KBM-7 (cell line): ENCODE data around the gene LRRC34.
A peak's percentile ranks its signal among the peaks of the same experiment; 100 is the strongest.

Experiments used
- DNase-seq: peaks from one replicate; pipeline ENCODE4 v3.0.0-alpha.2; 2015
- in situ Hi-C: fragments of 300-500 bp; cut with MboI; formaldehyde crosslinking; loops from 2 replicates; pipeline ENCODE4 v1.14.3; 2020; ENCODE audit warnings: low sequenced_read_pairs, low pct_unique_long_range_greater_than_20kb, mixed read lengths

The LRRC34 gene

GRCh38 chr3:169822091-169822490 is 9.4 kb upstream of the LRRC34 start:
- in situ Hi-C loops, result no loop called here
- DNase-seq, result no peak

GRCh38 chr3:169818316-169818715 is 5.6 kb upstream of the LRRC34 start:
- DNase-seq, result no peak
- in situ Hi-C loops, result no loop called here

DNA sequence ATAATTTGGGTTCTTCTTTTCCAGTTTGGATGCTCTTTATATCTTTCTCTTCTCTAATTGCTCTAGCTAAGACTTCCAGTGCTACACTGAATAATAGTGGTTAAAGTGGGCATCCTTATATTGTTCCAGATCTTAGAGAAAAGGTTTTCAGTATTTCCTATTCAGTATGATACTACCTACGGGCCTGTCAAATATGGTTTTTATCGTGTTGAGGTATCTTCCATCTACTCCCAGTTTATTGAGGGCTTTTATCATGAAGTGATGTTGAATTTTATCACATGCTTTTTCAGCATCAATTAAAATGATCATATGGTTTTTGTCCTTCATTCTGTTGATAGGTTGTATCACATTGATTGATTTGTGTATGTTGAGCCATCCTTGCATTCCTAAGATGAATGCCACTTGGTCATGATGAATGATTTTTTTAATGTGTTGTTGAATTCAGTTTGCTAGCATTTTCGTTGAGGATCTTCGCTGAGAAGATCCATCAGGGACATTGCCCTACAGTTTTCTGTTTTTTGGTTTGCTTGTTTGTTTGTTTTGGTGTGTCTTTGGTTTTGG is 3.0 kb upstream of the LRRC34 start:
- in situ Hi-C loops, result no loop called here
- DNase-seq, result no peak

DNA sequence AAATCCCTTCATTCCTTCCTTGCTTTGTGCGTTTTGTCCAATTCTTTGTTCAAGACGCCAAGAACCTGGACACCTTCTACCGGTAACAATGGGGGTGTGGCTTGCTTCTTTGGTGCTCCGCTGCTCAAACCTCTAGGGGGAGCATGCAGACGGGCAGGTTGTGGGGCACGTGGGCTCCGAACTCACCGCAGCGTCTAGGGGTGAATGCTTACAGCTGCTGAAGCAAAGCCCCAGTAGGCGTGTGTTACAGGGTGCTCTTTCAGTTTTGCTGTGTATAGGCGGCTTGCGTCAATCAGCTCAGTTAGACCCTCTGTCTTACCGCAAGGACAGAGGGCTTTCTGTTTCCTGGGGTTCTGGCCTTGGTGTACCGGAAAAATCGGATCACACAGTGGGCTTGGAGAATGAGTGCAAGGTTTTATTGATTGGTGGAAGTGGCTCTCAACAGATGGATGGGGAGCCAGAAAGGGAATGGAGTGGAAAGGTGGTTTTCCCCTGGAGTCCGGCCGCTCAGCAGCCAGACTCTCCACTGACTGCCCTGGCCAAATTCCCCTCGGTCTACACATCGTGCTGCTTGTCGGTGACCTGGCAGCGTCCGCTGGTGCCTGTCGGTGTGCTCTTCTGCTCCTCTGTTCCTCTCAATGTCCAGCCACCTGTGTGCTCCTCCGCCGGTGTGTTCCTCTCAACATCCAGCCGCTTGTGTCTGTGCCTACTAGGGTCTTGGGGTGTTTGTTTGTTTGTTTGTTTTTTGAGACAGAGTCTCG is 1.2 kb upstream of the LRRC34 start:
- DNase-seq, result peak; percentile 89
- in situ Hi-C loops, result no loop called here

- in situ Hi-C loops, result no loop called here
- DNase-seq, result no peak
Measured at GRCh38 chr3:169813278-169813677, 574 bp upstream of the LRRC34 start.

DNA sequence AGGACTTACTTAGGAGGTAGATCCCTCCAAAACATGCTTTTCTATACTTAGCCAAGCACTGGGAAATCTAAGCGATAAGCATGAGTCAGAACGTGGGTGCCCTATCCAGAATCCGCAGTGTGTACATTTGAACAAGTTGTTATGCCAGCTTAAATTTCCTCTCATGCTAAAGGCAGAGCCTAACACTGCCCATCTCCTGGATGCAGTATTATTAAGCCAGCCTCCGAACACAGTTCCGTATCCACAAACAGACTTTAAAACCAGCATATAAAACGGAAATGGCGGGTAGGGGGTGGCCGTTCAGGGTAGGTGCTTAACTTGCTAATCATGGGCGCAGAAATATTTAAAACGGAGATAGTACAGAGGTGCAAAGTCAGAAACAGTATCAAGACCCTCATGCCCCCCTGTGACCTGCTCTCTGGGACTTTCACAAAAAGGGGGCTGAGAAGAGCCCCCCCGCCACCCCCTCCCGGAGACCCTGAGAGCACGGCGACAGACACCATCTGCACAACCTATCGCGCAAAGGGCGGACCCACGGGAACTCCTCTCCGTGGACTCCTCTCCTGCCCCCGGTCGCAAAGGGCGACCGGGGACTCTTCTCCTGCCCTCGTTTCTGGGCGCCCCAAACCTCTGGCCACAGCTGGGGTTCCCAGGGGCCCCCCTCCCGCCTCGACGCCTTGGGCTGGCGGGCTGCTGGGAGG is 923 bp downstream of the LRRC34 start:
- in situ Hi-C loops, result no loop called here
- peak; percentile 74 for DNase-seq

GRCh38 chr3:169809230-169809795 is 3.4 kb downstream of the LRRC34 start:
- in situ Hi-C loops, result no loop called here
- peak; percentile 40 for DNase-seq

DNA sequence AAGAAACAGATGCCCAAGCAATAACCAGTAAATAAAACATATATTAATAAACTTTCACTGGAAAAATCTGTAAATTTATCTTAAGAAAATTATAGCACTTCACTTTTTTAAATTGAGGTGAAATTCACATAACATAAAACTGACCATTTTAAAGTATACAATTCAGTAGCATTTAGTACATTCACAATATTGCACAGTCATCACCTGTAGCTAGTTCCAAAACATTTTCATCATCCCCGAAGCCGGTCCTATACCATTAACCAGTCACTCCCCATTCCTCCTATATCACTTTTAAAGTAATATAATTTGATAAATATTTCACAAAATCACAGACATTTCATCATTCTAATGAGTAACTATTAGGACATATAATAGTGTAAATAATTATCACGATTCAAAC is 8.0 kb downstream of the LRRC34 start:
- in situ Hi-C loops, result no loop called here
- DNase-seq, result no peak

GRCh38 chr3:169792359-169792758 is 20.3 kb downstream of the LRRC34 start:
- in situ Hi-C loops, result no loop called here
- DNase-seq, result no peak

- no peak for DNase-seq
- in situ Hi-C loops, result no loop called here
Measured at GRCh38 chr3:169790687-169791429, 21.8 kb downstream of the LRRC34 start.

DNA sequence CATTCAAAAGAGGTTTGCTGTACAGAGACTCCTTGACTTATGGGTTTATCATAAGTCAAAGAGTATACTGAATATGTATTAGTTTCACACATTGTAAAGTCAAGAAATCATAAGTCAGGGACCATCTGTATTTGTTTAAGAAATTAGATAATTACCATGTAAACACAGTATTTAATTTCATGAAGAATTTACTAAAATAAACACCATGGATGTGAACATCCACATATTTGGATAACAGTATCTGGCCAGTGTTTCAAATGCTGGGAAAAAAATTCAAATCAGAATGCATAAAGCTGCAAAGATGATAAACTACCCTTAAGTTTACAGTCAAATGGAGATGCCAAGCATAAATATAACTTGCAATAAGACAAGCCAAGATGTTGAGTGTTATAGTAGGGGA is 22.5 kb downstream of the LRRC34 start:
- in situ Hi-C loops, result no loop called here

DNA sequence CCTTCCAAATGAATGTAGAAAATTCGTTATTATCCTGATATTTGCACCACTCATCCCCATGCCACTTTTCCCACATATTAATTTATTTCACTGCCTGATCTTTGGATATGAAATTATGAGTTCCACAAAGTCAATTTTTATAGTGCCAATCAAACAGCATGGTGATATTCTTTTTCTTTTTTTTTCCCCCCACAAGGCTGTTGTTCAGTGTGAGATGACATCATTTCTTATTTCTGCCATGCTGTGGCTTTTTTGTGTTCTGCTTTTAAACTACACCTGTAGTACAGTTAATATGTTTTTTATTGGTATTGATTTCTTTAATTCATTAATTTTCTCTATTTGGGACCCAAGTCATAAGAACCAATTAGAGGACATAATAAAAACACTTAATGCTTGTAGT is 24.9 kb downstream of the LRRC34 start:
- DNase-seq, result no peak
- in situ Hi-C loops, result no loop called here

More for the DNA sequence above, 22.5 kb downstream of the LRRC34 start:
- DNase-seq, result no peak

- no peak for DNase-seq
- in situ Hi-C loops, result no loop called here
Measured at GRCh38 chr3:169787120-169787519, 25.6 kb downstream of the LRRC34 start.

DNA sequence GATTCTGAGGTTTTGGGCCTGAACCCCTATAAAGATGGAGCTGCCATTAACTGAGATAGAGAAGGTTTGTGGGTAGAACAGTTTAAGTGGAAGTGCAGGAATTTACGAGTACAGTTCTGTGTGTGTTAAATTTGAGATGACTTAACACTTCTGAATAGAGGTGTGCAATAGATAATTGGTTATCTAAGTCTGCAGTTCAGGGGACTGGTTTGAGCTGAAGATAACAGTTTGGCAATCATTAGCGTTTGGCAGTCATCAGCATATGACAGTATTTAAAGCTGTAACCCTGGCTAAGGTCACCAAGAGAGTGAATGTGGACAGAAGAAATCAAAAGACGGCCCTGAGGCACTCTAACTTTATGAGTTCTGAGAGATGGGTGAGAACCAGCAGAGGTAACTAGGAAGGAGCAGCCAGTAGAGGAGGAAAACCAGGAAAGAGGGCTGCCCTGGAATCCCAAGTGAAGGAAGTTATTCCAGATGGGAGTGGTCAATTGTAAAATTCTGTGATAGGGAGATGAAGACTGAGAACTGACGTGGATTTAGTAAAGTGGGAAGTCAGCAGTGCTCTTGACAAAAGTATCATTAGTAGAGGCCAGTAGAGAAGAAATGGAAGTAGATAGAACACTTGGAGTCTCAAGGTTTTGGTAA is 31.4 kb downstream of the LRRC34 start:
- no peak for DNase-seq
- in situ Hi-C loops, result no loop called here

DNA sequence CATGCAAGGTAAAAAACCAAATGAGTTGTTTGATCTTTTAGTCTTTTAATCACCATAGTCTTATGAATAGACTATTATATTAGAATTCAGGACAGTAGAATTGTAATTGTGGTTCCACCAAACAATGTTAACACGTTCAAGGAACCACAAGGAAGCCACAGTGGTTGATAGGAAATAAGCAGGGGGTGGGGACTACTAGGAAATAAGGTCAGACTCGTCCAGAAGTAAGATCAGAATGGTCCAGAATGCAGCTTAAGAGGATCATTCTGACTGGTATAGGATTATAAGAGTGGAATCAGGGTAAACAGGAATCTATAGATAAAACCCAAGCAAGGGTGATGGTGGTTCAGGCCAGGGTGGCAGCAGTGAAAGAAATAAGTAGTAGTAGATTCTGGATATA is 32.0 kb downstream of the LRRC34 start:
- in situ Hi-C loops, result no loop called here
- DNase-seq, result no peak

DNA sequence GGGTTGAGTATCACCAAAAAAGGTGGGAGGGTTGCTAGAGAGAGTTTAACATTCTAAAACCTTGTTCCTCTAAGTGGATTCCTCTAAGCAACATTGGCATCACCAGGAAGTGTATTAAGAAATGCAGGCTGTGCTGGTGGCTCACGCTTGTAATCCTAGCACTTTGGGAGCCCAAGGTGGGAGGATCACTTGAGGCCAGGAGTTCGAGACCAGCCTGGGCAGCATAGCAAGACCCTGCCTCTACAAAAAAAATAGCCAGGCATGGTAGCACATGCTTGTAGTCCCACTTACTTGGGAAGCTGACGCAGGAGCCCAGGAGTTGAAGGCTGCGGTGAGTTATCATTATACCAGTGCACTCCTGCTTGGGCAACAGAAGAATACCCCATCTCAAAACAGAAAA is 34.9 kb downstream of the LRRC34 start:
- in situ Hi-C loops, result no loop called here
- no peak for DNase-seq

DNA sequence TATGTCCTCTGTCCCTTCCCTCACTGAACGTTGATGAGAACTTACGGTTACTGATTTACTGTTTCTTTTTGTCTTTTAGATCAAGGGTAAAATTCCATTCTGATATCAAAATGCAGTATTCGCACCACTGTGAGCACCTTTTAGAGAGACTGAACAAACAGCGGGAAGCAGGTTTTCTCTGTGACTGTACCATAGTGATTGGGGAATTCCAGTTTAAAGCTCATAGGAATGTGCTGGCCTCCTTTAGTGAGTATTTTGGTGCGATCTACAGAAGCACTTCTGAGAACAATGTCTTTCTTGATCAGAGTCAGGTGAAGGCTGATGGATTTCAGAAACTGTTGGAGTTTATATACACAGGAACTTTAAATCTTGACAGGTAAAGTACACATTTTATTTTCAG is 38.5 kb downstream of the LRRC34 start:
- no peak for DNase-seq
- in situ Hi-C loops, result no loop called here

GRCh38 chr3:169772897-169773816 is 39.5 kb downstream of the LRRC34 start, which contains the start of gene MYNN:
TSS of gene MYNN (plus strand) at chr3:169773396. CDS start at chr3:169774296, 900 bp downstream.
- DNase-seq, result peak; percentile 94
- in situ Hi-C loops, result no loop called here
